ENCODE results near the gene CDH16. TPM values are rescaled to one million over a fixed set of nuclear protein-coding genes. Genes with fewer than 3 reads are reported as not detected.
"Not testable (repeated sequence)": the region's sequence is repeated elsewhere in the genome, so short reads cannot be mapped to it uniquely, and the experiment has no call there.

CDH16 gene
- total RNA-seq, 1 donor from 2014 or later: not detected

DNA sequence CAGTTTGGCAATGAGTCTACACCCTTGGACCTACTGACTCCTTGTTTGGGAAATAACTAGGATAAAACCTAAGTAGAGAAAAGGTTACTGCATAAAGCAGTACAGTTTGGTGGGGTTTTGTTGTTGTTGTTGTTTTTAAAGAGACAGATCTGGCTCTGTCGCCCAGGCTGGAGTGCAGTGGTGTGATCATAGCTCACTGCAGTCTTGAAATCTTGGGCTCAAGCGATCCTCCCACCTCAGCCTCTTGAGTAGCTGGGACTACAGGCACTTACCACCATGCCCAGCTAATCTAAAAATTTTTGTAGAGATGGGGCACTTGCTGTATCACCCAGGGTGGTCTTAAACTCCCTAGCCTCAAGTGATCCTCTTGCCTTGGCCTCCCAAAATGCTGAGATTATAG lies 37.1 kb downstream of the CDH16 start:
- Mint-ChIP-seq H3K4me1 (peaks cover 43% of the 10 kb centered on the region), H3K9me3 (no peaks in the 10 kb centered on the region), H3K4me3 (peak overlapping the region; percentile 93), H3K27ac (peak overlapping the region; percentile 53), H3K36me3 (ENCODE audit: low read depth) (peaks cover 28% of the 10 kb centered on the region), H3K27me3 (no peaks in the 10 kb centered on the region)
- DNase-seq: no peak
- intact Hi-C loops (cut with micrococcal nuclease): loop anchor here (5.0 kb wide), 1 partner anchor 46 kb away; the partner anchor contains the start of gene RRAD

DNA sequence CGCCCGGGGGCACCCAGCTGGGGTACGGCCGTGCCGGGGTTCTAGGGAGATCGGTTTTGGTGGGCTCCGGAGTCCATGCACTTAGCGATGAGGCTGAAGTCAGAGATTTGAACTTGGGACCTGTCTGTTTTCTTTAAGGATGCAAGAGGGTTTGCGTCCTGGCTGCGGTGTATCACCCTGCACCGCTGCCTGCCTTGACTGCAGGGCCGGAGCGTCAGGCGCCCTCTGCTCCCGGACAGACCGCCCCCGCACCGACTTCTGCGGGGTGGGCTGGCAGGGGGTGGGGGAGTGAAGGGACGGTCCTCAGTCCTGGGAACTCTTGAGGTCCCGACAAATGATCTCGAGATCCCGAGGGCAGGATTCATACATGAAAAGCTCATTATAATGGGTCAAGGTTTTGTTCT lies 37.7 kb downstream of the CDH16 start:
- DNase-seq: no peak
- Mint-ChIP-seq H3K36me3 (ENCODE audit: low read depth) (peaks cover 25% of the 10 kb centered on the region), H3K27me3 (no peaks in the 10 kb centered on the region), H3K4me1 (peaks cover 46% of the 10 kb centered on the region), H3K9me3 (no peaks in the 10 kb centered on the region), H3K4me3 (peak overlapping the region; percentile 93), H3K27ac (peak overlapping the region; percentile 66)
- intact Hi-C loops (cut with micrococcal nuclease): loop anchor here (5.0 kb wide), 1 partner anchor 46 kb away; the partner anchor contains the start of gene RRAD

DNA sequence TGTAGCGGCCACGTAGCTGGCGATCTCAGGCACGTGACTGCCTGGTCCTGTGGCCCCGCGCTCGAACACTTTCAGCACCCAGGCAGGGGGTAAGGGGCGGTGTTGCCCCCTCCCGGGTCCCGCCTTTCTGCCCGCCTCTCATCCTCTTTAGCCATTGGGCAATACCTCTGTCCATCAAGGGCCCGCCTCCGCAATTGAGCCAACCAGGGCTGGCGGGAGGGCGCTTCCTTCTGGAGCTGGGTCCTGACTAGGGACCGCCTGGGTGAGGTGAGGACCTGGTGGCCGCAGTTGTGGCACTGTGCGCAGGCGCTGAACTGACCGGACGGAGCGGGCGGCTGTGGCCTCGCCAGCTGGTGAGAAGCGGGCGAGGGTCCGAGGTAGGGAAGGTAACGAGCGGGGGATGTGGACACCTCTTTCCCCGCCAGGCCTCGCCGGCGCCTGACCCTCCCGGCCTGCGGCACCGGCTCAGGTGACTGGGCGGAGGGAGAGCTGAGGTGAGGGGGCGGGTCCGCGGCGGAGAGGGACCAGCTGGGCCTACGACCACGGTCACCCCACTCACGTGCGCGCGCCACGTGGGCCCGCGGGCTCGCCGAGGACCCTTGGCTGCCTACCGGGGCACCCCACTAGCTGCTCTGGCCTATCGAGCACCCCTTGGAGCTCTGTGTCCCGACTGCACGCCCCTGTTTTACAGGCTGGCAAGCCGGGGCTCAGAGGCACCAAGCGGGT lies 38.2 kb downstream of the CDH16 start, which contains the start of gene PDP2:
Gene PDP2 (plus strand): TSS at position 228 of the 726 bp plus-strand sequence. CDS start 3,770 bp downstream, outside the sequence.
- H3K27ac Mint-ChIP-seq: peak within 1 kb of the TSS; percentile 96
- peak; percentile 98 for DNase-seq
- no peaks in the 10 kb centered on the region for H3K9me3 Mint-ChIP-seq
- peak within 1 kb of the TSS; percentile 93 for H3K4me3 Mint-ChIP-seq
- H3K36me3 Mint-ChIP-seq (ENCODE audit: low read depth): peaks cover 19% of the 10 kb centered on the region
- no peaks in the 10 kb centered on the region for H3K27me3 Mint-ChIP-seq
- intact Hi-C loops (cut with micrococcal nuclease): loop anchor here (5.0 kb wide), 1 partner anchor 47 kb away; the partner anchor contains the start of gene RRAD
- H3K4me1 Mint-ChIP-seq: peaks cover 46% of the 10 kb centered on the region

DNA sequence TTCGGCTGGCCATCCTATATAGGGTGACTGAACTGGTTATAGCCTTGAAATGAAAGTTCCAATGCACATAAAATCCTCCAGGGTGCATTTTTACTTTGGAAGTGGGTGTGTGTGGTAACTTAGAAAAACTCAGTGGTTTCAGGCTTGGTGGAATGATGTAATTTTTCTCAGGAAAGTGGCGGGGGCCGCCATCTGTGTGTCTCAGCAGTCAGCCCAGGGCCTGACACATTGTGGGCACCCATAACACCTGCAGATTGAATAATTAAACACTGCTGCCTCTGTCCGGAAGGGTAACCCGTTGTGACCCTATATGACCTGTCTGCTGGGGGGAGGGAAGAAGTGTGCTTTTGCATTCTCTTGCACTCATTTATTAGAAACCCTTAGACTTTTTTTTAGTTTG lies 40.6 kb downstream of the CDH16 start:
- intact Hi-C loops (cut with micrococcal nuclease): loop anchor here (10.0 kb wide), 1 partner anchor 177 kb away; no protein-coding TSS in a partner anchor

DNA sequence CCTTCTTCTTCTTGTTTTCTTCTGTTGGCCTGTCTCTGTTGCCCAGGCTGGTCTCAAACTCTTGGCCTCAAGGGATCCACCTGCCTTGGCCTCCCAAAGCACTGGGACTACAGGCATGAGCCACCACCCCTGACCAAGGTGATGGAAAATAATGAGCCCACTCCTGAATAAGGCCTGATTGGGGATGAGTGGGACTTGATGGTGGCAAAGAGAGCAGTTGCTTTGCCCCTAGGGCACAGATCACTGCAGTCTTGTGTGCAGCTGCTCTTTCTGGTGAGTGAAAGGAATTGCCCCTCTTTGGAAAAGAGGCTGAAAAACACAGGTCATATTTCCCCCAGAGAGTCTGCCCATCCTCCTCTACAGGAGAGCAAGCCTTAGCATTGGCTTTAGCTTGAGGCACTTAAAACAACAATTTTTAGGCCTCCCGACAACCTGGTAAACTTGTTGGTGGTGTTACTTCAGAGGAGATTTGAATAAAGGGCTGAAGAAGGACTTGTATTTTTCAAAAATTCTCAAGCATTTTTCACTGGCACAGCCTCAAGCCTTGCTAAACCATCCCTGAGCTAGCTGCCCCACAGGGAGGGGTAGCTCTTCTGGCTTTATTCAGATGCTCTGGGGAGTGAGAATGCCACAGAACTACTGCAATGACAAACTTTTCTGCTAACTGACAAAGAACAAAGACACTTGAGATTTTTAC lies 44.5 kb downstream of the CDH16 start:
- DNase-seq: peak; percentile 72
- no peaks in the 10 kb centered on the region for H3K27me3 Mint-ChIP-seq
- no peaks in the 10 kb centered on the region for H3K36me3 Mint-ChIP-seq (ENCODE audit: low read depth)
- H3K4me3 Mint-ChIP-seq: peak overlapping the region; percentile 53
- H3K27ac Mint-ChIP-seq: peak overlapping the region; percentile 97
- no peaks in the 10 kb centered on the region for H3K9me3 Mint-ChIP-seq
- intact Hi-C loops (cut with micrococcal nuclease): loop anchor here (5.0 to 10.0 kb wide), 2 partner anchors 181 to 267 kb away; no protein-coding TSS in a partner anchor
- peaks cover 54% of the 10 kb centered on the region for H3K4me1 Mint-ChIP-seq

More for the DNA sequence above, 40.6 kb downstream of the CDH16 start:
- peak; percentile 79 for DNase-seq
- Mint-ChIP-seq H3K9me3 (no peaks in the 10 kb centered on the region), H3K4me1 (peaks cover 56% of the 10 kb centered on the region), H3K4me3 (peak overlapping the region; percentile 68), H3K36me3 (ENCODE audit: low read depth) (peaks cover 7% of the 10 kb centered on the region), H3K27me3 (no peaks in the 10 kb centered on the region), H3K27ac (peak overlapping the region; percentile 85)

DNA sequence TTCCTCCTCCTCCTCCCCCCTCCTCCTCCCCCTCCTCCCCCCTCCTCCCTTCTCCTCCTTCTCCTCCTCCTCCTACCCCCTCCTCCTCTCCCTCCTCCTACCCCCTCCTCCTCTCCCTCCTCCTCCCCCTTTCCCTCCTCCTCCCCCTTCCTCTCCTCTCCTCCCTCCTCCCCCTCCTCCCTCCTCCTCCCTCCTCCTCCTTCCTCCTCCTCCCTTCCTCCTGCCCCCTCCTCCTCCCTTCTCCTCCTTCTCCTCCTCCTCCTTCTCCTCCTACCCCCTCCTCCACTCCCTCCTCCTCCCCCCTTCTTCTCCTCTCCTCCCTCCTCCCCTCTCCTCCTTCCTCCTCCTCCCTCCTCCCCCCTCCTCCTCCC lies 45.0 kb downstream of the CDH16 start:
- H3K9me3 Mint-ChIP-seq: no peaks in the 10 kb centered on the region
- peak overlapping the region; percentile 97 for H3K27ac Mint-ChIP-seq
- intact Hi-C loops (cut with micrococcal nuclease): loop anchor here (1.0 to 10.0 kb wide), 6 partner anchors 43 to 465 kb away; partner anchors contain the start of gene NAE1
- no peaks in the 10 kb centered on the region for H3K36me3 Mint-ChIP-seq (ENCODE audit: low read depth)
- H3K27me3 Mint-ChIP-seq: no peaks in the 10 kb centered on the region
- peak overlapping the region; percentile 87 for H3K4me3 Mint-ChIP-seq
- no peak for DNase-seq
- peaks cover 53% of the 10 kb centered on the region for H3K4me1 Mint-ChIP-seq

DNA sequence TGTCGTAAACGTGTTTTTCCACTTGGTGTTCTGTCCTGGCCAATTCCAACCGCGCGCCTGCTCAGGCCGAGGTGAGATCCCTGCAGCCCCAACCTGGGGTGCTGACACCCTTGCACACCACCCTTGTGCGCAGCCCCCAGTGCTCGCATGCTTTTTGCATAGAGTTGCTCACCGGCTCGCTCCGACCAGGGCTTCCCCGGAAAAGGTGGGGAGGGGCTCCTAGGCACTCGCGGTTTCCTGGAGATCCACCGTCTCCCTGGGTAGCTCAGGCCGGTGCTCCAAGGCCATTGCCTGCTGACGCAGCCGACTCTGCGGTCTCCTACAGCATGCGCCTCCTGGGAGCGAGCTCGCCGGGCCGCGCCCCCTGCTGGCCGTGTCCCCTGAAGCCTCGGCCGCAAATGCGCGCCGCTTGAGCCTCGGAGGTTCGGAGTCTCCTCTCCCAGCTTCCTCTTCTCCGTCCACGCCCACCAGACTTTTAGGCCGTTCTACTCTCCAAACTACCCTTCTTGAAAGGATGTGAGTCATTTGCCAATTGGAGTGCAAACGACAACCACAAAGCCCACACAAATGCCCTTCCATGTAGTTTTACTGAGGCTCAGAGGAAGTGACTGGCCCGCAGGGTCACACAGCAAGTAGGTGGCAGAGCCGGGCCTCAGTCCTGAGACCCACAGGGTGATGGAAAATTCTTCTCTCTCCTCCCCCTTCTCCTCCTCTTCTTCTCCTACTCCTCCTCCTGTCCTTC lies 45.6 kb downstream of the CDH16 start:
- Mint-ChIP-seq H3K27ac (peak overlapping the region; percentile 94), H3K4me1 (peaks cover 47% of the 10 kb centered on the region), H3K36me3 (ENCODE audit: low read depth) (no peaks in the 10 kb centered on the region), H3K27me3 (no peaks in the 10 kb centered on the region), H3K4me3 (peak overlapping the region; percentile 87), H3K9me3 (no peaks in the 10 kb centered on the region)
- DNase-seq: peak; percentile 97
- intact Hi-C loops (cut with micrococcal nuclease): loop anchor here (1.0 to 10.0 kb wide), 6 partner anchors 43 to 464 kb away; partner anchors contain the start of gene NAE1

DNA sequence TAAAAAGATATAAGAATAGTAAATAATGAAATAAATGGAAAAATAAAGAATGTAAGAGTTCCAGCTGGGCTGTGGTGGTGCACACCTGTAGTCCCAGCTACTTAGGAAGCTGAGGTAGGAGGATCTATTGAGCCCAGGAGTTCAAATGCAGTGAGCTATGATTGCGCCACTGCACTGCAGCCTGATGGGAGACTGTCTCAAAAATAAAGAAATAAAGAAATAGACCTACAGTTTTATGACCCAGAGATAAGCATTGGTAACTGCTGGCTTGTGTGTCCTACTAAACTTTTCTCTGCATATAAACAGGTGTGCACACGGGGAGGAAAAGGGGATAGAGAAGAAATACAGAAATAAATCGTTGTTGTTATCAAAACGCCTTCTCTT lies 46.1 kb downstream of the CDH16 start:
- Mint-ChIP-seq H3K4me3 (peak overlapping the region; percentile 87), H3K27me3 (no peaks in the 10 kb centered on the region), H3K36me3 (ENCODE audit: low read depth) (no peaks in the 10 kb centered on the region), H3K27ac (peak overlapping the region; percentile 94), H3K4me1 (peaks cover 43% of the 10 kb centered on the region), H3K9me3 (no peaks in the 10 kb centered on the region)
- no peak for DNase-seq
- intact Hi-C loops (cut with micrococcal nuclease): loop anchor here (2.0 to 10.0 kb wide), 5 partner anchors 144 to 464 kb away; no protein-coding TSS in a partner anchor

DNA sequence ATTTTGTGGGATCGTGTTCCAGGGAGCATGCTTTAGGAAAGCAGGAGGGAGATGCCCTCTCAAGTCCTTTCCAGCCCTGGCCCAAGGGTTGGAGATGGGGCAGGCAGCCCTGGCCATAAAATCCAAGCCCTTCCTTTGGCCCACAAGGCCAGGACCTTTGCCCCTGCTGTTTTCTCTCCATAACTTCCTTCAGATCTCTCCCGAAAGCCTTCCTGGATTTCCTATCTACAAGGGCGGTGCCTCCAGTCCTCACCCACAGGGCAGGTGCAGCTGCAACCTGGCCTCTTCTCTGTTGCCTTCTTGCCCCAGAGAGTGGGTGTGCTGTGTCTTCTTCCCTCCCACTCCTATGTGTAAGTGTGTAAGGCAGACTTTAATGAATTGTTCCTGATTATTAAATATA lies 46.8 kb downstream of the CDH16 start:
- intact Hi-C loops (cut with micrococcal nuclease): loop anchor here (2.0 to 10.0 kb wide), 5 partner anchors 143 to 463 kb away; no protein-coding TSS in a partner anchor
- DNase-seq: no peak
- Mint-ChIP-seq H3K36me3 (ENCODE audit: low read depth) (no peaks in the 10 kb centered on the region), H3K4me3 (no peak overlapping the region), H3K9me3 (no peaks in the 10 kb centered on the region), H3K27ac (no peak overlapping the region), H3K4me1 (peaks cover 42% of the 10 kb centered on the region), H3K27me3 (no peaks in the 10 kb centered on the region)

DNA sequence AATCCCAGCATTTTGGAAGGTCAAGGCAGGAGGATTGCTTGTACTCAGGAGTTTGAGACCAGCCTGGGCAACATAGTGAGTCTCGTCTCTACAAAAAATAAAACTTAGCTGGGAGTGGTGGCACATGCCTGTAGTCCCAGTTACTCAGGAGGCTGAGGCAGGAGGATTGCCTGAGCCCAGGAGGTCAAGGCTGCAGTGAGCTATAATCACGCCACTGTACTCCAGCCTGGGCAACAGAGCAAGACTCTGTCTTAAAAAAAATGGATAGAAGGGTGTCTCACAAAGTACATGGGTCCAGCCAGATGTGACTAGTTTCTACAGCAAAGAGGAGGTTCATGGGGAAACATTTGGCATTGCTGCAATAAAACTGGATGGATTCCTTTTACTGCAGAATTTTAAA lies 47.3 kb downstream of the CDH16 start:
- DNase-seq; H3K36me3 Mint-ChIP-seq (ENCODE audit: low read depth); H3K4me3 Mint-ChIP-seq; H3K27me3 Mint-ChIP-seq; H3K27ac Mint-ChIP-seq; H3K9me3 Mint-ChIP-seq: not testable (repeated sequence)
- H3K4me1 Mint-ChIP-seq: peaks cover 40% of the 10 kb centered on the region
- intact Hi-C loops (cut with micrococcal nuclease): loop anchor here (5.0 to 10.0 kb wide), 2 partner anchors 183 to 264 kb away; no protein-coding TSS in a partner anchor

DNA sequence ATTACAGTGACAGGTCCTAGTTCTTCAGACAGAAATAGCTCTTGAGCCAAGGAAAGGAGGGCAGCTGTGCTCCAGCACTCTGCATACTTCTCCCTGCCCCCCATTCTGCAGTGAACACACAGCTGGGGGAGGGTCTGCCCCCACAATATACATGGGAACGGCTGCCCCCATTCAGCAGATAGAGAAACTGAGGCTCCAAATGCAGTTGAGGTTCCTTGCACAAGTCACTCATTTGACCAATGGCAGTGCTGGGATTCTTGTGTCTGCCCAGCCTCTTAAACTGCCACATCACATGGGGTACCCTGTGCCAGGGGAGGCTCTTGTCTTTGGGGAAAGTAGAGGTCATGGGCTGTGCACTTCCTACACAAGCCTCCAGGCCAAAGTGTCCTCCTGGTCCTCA lies 49.3 kb downstream of the CDH16 start:
- H3K4me1 Mint-ChIP-seq: peaks cover 26% of the 10 kb centered on the region
- no peak for DNase-seq
- intact Hi-C loops (cut with micrococcal nuclease): loop anchor here (10.0 kb wide), 1 partner anchor 115 kb away; the partner anchor contains the start of gene DYNC1LI2
- no peak overlapping the region for H3K4me3 Mint-ChIP-seq
- H3K9me3 Mint-ChIP-seq: no peaks in the 10 kb centered on the region
- H3K27ac Mint-ChIP-seq: peak overlapping the region; percentile 20
- no peaks in the 10 kb centered on the region for H3K27me3 Mint-ChIP-seq
- H3K36me3 Mint-ChIP-seq (ENCODE audit: low read depth): no peaks in the 10 kb centered on the region

DNA sequence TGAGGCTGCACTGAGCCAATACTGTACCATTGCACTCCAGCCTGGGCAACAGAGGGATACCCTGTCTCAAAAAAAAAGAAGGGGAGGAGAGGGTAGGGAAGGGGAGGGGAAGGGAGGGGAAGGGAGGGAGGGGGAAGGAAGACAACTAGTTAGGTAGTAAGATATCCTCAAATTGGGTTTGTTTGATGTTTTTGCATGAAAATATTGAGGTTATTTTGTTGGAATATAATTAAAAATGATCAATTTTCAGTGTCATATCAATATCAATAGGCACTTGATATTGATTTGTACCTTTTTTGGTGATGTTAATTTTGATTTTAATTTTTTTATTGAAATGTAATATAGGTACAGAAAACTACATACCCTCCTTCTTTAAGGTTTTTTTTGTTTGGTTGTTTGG lies 55.0 kb downstream of the CDH16 start:
- Mint-ChIP-seq H3K4me3 (no peak overlapping the region), H3K9me3 (no peaks in the 10 kb centered on the region), H3K27me3 (no peaks in the 10 kb centered on the region), H3K4me1 (peaks cover 2% of the 10 kb centered on the region), H3K36me3 (ENCODE audit: low read depth) (no peaks in the 10 kb centered on the region), H3K27ac (no peak overlapping the region)
- no peak for DNase-seq
- intact Hi-C loops (cut with micrococcal nuclease): loop anchor here (10.0 kb wide), 1 partner anchor 109 kb away; the partner anchor contains the start of gene DYNC1LI2

DNA sequence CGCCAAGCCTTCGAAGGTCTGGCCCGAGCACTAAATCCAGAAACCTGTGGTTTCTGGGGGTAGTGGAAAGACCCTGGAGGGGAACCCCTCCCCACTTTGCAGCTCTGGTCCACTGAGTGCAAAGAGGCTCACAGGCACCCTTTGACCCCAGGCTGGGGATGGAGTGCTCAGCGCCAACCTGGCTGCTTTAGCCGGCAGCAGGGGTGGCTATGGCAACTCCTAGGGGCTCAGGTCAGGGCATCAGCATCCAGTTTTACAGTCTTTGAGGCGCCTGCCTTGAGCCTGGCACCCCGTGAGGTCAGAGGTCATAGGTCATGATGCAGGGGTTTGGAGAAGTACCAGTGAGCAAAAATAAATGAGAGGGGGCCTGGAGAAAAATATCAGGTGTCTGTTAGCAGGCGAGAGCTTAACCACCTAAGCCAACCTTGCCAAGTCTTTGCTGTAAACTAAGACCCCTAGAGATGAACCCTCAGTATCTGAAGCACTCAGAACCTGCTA lies 56.6 kb downstream of the CDH16 start:
- Mint-ChIP-seq H3K27me3 (no peaks in the 10 kb centered on the region), H3K4me3 (no peak overlapping the region), H3K27ac (no peak overlapping the region), H3K36me3 (ENCODE audit: low read depth) (no peaks in the 10 kb centered on the region), H3K4me1 (no peaks in the 10 kb centered on the region), H3K9me3 (no peaks in the 10 kb centered on the region)
- DNase-seq: no peak
- intact Hi-C loops (cut with micrococcal nuclease): loop anchor here (10.0 kb wide), 1 partner anchor 107 kb away; the partner anchor contains the start of gene DYNC1LI2

All from activated CD4-positive, alpha-beta T cell treated with anti-CD3 and anti-CD28 coated beads, Interleukin-2, amount 10 ng/mL, durations not matched to agents 24 days and 14 days (primary cell).